LoVo (cell line): ENCODE measurements around the gene MAP7.
"Not testable (repeated sequence)": the region's sequence is repeated elsewhere in the genome, so short reads cannot be mapped to it uniquely, and the experiment has no call there.

Source experiments
- DNase-seq: peaks from one replicate; pipeline ENCODE4 v3.0.0-alpha.2; 2016; ENCODE audit warnings: low spot score

MAP7 gene

GRCh38 chr6:136550330-136551071, at the start of gene MAP7:
Gene MAP7, minus strand, starts transcription at chr6:136550422. Its CDS starts 14 bp downstream, at chr6:136550408.
- peak; percentile 89 for DNase-seq

- no peak for DNase-seq
Measured at GRCh38 chr6:136599329-136600011, 49.2 kb upstream of the MAP7 start.

- DNase-seq = no peak
Measured at GRCh38 chr6:136598048-136598447, 47.8 kb upstream of the MAP7 start.

GRCh38 chr6:136594671-136595070, 44.4 kb upstream of the MAP7 start:
- no peak for DNase-seq

- DNase-seq = no peak
Measured at GRCh38 chr6:136593748-136594490, 43.7 kb upstream of the MAP7 start.

GRCh38 chr6:136592930-136593673, 42.9 kb upstream of the MAP7 start:
- DNase-seq = no peak

GRCh38 chr6:136591617-136592016, 41.4 kb upstream of the MAP7 start:
- DNase-seq = no peak

- not testable (repeated sequence) for DNase-seq
Measured at GRCh38 chr6:136590846-136591245, 40.6 kb upstream of the MAP7 start.

- no peak for DNase-seq
Measured at GRCh38 chr6:136587527-136587926, 37.3 kb upstream of the MAP7 start.

- DNase-seq = no peak
Measured at GRCh38 chr6:136586295-136586694, 36.1 kb upstream of the MAP7 start.

- not testable (repeated sequence) for DNase-seq
Measured at GRCh38 chr6:136585523-136585922, 35.3 kb upstream of the MAP7 start.

- DNase-seq = not testable (repeated sequence)
Measured at GRCh38 chr6:136584290-136584689, 34.1 kb upstream of the MAP7 start.

- peak; percentile 57 for DNase-seq
Measured at GRCh38 chr6:136582711-136583471, 32.7 kb upstream of the MAP7 start.

GRCh38 chr6:136579800-136580199, 29.6 kb upstream of the MAP7 start:
- DNase-seq = no peak

GRCh38 chr6:136576821-136577220, 26.6 kb upstream of the MAP7 start:
- DNase-seq = no peak

GRCh38 chr6:136571496-136571895, 21.3 kb upstream of the MAP7 start:
- no peak for DNase-seq

- DNase-seq = no peak
Measured at GRCh38 chr6:136571065-136571464, 20.8 kb upstream of the MAP7 start.

GRCh38 chr6:136568129-136568528, 17.9 kb upstream of the MAP7 start:
- no peak for DNase-seq

GRCh38 chr6:136567688-136568087, 17.5 kb upstream of the MAP7 start:
- no peak for DNase-seq

GRCh38 chr6:136566851-136567250, 16.6 kb upstream of the MAP7 start:
- DNase-seq = peak; percentile 66

GRCh38 chr6:136566007-136566487, 15.8 kb upstream of the MAP7 start:
- DNase-seq = peak; percentile 70
